ENCODE data around the gene FAM107B.
"Not testable (repeated sequence)": the region's sequence is repeated elsewhere in the genome, so short reads cannot be mapped to it uniquely, and the experiment has no call there.

The FAM107B gene

GRCh38 chr10:14774797-14775196 lies at the start of gene FAM107B:
Gene FAM107B (minus strand): TSS chr10:14774897. CDS start chr10:14774663, 234 bp downstream.
- DNase-seq = no peak

DNA sequence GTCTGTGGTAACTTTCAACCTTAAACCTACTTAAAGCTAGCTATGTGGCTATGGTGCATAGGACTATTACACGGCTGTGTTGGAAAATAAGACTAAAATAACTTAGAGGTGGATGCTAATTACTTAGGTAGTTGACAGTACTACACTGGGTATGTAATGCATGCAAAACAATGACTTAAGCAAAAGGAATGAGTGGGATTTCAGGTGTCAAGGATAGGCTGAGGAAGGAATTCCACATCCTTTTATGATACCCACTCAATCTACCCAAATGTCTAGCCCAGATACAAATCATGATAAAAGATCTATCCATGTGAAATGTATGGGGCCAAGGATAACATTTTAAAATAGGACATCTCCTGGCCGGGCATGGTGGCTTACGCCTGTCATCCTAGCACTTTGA lies 49.3 kb upstream of the FAM107B start:
- DNase-seq = no peak

DNA sequence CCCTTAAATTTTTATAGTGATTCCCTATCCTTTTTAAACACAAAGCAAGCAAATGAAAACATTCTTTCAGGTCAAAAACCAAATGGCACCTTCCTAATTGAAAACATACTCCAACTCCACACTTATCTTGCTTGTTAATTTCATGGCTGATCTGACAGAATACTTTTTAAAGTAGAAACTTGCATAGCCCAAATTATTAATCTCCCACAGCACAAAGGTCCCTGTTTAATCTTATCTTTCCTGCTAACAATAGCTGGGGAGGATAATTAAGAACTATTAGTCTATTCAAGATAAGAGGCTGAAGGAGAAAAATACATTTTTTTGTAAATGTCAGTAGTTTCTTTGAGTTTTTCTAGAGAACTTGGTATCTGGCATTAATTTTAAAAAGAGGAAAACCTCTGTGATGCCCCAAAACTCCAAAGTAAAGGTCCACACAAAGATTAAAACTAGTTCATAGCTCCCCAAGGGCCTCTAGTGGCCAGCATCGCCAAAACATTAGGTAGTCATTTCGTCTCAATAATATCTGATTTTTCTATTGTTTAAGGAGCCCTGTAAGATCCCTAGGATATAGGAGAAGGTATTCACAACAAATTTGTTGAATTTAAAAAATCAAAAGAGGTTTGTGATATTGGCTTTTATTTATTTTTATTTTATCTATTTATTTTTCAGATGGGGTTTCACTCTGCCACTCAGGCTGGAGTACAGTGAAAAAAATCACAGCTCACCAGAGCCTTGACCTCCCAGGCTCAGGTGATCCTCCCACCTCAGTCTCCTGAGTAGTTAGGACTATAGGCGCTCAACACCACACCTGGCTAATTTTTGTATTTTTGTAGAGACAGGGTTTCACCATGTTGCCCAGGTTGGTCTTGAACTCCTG lies 48.4 kb upstream of the FAM107B start:
- no peak for DNase-seq

GRCh38 chr10:14821635-14822375 lies 47.1 kb upstream of the FAM107B start:
- DNase-seq = no peak

- DNase-seq = no peak
Observed at GRCh38 chr10:14820775-14821154, 46.1 kb upstream of the FAM107B start.

DNA sequence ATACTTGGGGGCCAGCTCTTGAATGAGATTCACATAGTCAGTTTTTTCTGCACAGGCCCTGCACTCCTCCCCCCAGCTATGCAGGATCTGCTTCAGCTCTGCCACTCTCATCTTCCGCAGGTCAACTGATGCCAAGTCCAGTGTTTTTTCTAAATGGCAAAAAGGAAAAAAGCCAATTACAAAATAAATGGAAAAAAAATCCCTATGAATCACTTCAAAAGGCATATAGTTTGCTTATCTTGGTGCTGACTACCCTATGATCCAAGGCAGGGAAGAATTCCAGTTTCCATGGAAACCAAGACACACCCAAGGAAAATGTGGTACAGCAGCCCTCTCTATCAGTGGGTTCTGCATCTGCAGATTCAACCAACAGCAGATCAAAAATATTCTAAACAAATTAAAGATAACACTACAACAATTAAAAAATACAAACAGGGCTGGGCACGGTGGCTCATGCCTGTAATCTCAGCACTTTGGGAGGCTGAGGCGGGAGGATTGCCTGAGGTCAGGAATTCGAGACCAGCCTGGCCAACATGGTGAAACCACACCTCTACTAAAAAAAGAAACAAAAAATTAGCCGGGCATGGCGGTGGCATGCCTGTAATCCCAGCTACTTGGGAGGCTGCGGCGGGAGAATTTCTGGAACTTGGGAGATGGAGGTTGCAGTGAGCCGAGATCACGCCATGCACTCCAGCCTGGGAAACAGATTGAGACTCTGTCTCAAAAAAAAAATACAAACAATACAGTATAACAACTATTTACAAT lies 45.5 kb upstream of the FAM107B start:
- DNase-seq = no peak

DNA sequence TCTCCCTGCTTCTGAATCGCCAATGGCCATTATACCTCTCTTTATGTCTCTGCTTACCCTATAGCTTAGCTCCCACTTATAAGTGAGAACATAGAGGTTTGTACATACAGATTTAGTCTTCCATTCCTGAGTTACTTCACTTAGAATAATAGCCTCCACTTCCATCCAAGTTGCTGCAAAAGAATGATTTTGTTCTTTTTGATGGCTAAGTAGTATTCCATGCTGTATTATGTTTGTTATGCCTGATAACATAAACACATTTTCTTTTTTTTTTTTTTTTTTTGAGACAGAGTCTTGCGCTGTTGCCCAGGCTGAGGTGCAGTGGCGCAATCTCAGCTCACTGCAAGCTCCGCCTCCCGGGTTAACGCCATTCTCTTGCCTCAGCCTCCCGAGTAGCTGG lies 42.0 kb upstream of the FAM107B start:
- DNase-seq = not testable (repeated sequence)

GRCh38 chr10:14815681-14816080 lies 41.0 kb upstream of the FAM107B start:
- no peak for DNase-seq

DNA sequence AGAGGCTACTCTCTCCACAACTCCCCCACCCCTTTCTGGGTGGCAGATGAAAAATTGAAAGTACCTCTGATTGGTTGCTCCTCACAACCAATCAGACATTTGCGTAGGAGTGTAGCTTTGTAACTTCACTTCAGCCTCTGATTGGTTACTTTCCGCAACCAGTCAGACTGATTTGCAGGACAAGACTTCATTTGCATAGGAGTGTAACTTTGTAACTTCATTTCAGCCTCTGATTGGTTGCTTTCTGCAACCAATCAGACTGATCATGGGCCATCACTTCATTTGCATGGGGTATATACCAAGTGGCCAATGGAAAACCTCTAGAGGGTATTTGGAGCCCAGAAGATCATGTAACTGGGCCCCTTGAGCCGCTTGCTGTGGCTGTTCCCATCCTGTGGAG lies 37.6 kb upstream of the FAM107B start:
- no peak for DNase-seq

GRCh38 chr10:14810969-14811953 lies 36.6 kb upstream of the FAM107B start:
- DNase-seq = peak; percentile 17

GRCh38 chr10:14806318-14806717 lies 31.6 kb upstream of the FAM107B start:
- DNase-seq = no peak

- DNase-seq = no peak
Observed at GRCh38 chr10:14803827-14804226, 29.1 kb upstream of the FAM107B start.

DNA sequence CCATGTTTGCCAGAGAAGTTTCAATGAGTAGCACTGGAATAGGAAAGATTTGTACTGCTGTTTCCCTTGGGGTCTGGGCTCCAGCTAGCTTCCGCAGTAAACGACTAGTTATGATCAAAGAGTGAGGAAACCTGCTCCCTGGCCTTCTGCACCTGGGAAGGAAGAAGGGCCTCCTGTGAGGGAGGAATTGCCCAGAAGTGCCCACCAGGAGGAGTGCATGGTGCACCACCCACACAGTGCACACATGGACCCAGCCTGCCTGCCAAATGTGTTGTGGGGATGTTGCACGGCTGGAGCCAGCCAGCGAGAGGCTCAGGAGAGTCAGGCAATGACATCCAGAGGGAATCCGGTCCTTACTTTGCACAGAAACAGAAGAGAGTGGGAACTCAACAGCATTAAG lies 27.0 kb upstream of the FAM107B start:
- DNase-seq = no peak

DNA sequence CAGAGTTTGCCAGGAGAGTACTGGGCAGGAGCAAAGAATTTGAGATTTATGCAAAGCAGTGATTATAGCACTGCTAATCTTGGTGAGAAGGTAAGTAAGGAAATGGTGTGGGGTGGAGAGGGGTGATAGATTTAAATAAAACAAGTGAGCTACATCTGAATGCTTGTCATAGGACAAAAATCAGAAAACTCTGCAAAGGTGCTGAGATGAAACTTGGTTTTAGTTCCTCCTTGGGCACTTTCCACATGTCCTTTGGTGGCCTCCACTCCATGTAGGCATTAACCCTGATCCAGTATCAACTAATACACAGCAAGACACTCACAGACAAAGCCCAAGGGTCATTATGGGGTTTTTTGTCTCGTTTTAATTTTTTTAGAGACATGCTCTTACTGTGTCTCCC lies 25.7 kb upstream of the FAM107B start:
- DNase-seq = no peak

- DNase-seq = no peak
Observed at GRCh38 chr10:14798636-14799035, 23.9 kb upstream of the FAM107B start.

DNA sequence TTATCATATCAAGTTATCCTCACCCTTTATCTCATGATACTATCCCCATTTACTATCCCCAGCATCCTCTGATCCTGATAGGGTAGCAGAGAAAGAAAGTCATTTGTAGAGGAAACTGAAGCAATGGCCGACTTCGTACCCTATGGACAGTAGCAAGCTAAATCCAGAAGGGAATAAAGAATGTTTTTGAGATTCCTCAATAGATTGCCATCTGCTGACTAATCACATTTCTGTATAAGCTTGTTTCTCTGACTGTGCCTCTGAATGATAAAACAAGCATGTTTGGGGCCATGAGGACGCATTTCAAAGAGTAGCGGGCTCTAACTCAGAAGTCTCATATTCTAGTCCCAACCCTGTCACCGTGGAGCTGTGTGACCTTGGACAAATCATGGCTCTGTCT lies 13.2 kb upstream of the FAM107B start:
- no peak for DNase-seq

DNA sequence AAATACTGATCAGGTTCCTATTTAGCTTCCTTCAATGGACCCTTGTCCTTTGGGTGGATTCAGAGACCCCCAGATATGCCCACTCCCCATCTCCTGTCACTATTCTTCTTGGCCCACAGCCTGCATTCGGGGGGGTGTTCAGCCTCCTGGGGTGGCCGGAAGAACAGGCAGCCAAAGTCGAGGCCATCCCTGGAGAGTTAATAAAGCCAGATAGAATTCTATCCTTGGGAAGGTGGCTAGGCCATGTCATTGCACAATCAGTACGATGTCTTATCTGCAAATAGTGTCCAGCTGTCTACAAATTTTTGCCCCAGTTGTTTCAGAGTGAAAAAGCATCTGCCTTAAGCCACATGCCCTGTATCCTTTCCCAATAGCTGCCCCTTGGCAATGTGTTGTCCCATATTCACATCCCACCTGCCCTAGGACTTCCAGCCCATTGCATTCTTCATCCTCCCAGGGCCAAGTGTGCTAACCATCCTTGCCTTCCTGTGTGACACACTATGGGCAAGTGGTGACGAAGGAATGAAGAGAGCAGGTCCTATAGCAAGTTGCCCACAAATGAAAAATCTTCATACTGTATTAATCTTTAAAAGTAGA lies 9.9 kb upstream of the FAM107B start:
- no peak for DNase-seq

DNA sequence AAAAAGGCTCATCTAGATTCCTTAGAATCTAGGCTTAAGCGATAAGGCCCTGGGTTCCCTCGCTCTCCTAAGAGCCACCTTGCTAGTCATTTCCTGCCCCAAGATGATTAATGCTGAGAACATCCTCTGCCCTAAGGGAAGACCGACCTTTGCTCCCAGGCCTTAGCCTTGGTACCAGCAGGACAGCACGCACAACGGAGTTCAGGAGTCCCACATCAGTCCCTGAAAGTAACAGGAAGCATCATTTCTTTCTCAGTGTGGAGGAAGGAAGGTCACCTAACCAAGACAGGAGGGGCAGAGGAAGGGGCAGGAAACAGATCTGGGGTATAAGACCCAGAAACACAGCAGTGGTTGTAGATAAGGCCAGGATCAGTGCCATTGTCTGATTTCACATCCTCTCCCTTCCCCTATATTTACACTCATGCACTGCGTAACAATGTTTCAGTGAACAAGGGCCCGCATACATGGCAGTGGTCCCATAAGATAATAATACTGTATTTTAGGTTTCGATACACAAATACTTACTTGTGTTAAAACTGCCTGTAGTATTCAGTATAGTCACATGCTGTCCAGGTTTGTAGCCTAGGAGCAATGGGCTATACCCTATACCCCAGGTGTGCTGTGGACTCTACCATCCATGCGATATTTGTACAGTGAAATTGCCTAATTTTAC lies 8.1 kb upstream of the FAM107B start:
- DNase-seq = no peak

- no peak for DNase-seq
Observed at GRCh38 chr10:14781763-14782162, 7.1 kb upstream of the FAM107B start.

DNA sequence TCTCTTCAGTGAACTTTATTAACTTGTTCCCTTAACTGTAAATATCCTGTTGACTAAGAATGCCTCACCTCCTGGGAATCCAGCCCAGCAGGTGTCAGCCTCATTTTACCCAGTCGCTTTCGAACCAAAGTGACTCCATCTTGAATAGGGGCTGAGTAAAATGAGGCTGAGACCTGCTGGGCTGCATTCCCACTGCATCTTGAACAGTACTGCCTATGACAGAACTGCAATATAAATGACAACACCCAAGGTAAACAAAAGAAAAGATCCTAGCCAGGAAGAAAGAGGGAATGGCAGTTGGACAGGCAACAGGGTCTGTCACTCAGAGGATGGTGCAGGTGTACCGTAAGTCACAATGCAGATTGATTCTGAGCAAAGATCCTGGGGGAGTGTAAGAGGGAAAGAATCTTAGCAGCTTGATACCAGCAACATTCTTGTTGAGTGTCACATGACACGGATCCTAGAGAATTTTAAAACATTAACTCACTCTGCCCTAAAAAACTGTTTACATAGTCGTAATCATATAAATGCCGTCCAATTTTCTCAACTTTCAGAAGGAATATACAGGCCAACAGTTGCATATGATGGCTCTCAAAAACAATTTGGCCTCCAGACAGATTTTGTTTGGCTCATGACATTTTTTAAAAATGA lies 4.4 kb upstream of the FAM107B start:
- no peak for DNase-seq

- no peak for DNase-seq
Observed at GRCh38 chr10:14776546-14776945, 1.8 kb upstream of the FAM107B start.
